Retinal pigment epithelial cell (primary cell): ENCODE results near the gene BMP2K.
A peak's percentile ranks its signal among the peaks of the same experiment; 100 is the strongest.

Experiments used
- DNase-seq: peaks from one replicate; pipeline ENCODE4 v3.0.0-alpha.2; 2010; ENCODE audit warnings: low read depth
- H3K4me3 ChIP-seq: 2 replicates; pipeline ENCODE4 v1.5.1; 2011; ENCODE audit warnings: mild to moderate bottlenecking, low read length, control low read depth, moderate library complexity
- TF ChIP-seq, protein P1 (sequence below): conservative IDR thresholded peaks from 2 replicates; pipeline ENCODE4 v1.5.1; 2011; ENCODE audit warnings: low read depth, low read length, control low read depth, inconsistent platforms

The BMP2K gene

DNA sequence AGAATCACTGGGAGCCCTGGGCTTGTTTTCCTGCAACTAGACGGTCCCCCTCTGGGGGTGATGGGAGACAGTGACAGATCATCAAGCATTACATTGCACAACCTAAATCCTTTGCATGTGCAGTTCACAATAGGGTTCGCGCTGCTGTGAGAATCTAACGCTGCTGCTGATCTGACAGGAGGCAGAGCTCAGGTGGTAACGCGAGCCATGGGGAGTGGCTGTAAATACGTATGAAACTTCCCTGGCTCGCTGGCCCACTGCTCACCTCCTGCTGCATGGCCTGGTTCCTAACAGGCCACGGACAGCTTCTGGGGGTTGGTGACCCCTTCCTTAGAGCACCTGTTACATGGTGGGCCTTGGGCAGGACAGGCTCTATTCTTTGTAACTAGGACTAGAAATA, 152.7 kb downstream of the BMP2K start:
- no peak for DNase-seq
- TF ChIP-seq, protein P1, sequence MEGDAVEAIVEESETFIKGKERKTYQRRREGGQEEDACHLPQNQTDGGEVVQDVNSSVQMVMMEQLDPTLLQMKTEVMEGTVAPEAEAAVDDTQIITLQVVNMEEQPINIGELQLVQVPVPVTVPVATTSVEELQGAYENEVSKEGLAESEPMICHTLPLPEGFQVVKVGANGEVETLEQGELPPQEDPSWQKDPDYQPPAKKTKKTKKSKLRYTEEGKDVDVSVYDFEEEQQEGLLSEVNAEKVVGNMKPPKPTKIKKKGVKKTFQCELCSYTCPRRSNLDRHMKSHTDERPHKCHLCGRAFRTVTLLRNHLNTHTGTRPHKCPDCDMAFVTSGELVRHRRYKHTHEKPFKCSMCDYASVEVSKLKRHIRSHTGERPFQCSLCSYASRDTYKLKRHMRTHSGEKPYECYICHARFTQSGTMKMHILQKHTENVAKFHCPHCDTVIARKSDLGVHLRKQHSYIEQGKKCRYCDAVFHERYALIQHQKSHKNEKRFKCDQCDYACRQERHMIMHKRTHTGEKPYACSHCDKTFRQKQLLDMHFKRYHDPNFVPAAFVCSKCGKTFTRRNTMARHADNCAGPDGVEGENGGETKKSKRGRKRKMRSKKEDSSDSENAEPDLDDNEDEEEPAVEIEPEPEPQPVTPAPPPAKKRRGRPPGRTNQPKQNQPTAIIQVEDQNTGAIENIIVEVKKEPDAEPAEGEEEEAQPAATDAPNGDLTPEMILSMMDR, result no peak
- H3K4me3 ChIP-seq, result no peak overlapping the region

DNA sequence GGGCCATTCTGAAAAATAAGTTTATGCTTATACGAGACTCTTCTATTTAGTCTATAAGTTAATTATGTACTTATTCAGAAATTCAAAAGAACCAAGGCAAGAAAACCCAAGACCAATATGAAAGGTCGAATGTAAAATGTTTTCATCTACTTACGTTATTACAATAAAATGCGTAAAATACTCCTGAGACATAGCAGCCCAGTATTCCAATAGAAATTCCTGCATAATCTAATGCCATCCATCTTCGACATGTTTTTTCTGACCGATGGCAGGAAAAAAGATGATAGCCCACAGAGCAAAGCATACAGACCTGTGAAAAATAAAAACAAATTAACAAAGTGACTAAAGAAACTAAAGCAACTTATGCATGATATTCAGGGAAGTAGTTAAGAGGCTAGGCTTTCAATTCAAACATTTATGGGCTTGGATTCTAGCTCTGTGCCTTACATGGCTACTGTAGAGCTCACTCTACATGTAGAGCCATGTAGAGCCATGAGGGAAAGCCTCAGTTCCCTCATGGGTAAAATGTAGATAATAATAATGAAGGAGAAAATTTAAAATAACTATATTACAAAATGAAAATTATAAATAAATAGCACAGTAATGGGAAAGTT, 154.0 kb downstream of the BMP2K start:
- no peak for DNase-seq
- no peak overlapping the region for H3K4me3 ChIP-seq
- TF ChIP-seq, protein P1, result no peak

DNA sequence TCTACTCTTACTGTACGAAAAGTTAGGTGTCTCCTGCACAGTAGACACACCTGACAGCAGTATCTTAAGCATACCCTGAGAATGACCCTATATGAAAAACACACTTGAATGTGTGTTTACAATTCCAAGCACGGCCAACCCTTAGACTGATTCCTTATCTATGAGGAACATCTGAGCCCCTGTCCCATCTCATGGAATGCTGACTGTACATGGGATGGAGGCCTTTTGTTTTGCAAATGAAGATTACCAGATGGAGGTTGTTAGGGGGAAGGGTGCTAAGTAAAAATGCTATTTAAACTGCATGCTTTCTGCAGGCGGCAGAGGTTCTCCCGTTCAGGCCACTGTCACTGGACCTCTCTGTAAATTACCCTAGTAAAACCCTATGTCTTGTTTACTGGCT, 160.8 kb downstream of the BMP2K start:
- no peak for DNase-seq
- H3K4me3 ChIP-seq, result no peak overlapping the region
- TF ChIP-seq, protein P1, result no peak

DNA sequence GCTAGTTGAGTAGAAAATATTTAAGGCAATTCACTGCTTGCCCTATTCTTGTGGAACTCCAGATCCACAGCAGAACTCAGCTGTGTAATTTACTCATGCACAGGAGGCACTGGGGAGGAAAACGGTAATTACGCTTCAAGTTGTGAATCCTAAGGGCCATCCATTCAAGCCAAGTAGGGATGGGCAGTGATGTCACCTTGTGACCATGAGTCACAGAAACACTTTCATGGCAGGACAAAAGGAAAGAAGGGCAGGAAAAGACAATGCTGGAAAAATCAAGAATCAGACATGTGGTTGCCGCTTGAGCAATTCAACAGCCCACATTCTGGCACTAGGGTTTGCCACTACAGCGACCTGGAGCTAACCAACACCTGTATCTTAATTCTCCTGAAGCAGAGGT, 161.7 kb downstream of the BMP2K start:
- TF ChIP-seq, protein P1, result no peak
- DNase-seq, result no peak
- no peak overlapping the region for H3K4me3 ChIP-seq

DNA sequence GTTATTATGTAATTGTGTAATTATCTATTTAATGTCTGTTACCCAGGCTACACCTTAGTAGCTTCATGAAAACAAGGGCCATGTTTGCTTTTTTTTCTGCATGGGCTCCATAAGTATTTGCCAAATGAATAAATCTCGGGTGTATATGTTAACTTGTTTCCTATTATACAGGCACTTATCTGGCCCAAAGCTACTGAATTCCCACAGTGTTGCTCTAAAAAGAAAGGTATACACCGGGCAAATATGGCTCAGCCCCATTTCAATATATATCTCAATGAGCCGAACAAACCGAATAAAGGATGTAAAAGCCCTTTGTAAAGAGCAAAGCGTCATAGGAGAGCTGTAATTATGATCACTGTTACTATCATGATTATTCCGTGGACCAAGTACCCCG, 162.3 kb downstream of the BMP2K start:
- no peak for DNase-seq
- TF ChIP-seq, protein P1, result no peak
- H3K4me3 ChIP-seq, result peak overlapping the region; percentile 83

DNA sequence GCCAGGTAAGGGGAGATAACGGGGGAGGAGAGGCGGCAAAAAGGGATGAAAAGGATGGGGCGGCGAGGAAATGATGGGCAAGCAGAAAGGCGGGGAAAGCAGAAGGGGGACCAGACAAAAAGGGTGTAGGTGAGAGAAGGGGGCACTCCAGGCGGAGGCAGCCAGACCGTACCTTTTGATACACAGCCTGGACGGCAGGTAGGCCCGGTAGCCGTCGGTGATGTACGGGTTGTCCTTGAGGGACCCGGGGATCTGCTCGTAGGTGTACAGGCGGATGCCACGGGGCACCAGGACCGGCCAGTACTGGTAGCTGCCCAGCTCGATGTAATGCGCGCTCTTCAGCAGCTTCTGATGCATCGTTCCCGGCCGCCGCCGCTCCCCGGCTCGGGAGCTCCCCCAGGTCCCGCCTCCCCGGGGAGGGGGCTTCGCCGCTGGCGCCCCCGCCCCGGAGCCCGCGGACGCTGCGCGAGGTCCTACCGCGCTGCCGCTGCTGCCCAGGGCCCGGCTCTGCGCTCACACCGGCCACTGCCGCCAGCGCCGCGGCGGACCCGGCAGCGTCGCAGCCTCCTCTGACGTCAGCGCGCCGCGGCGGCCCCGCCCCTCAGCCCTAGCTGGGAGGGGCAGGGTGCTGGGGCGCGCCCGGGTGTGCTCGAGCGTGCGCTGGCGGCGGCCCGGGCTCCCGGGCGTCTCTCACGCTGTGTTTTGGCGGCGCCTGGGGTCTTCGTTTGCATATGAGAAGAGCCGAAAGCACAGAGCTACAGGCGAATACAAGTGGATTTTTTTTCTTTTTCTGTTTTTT, 162.9 kb downstream of the BMP2K start, which contains the start of gene PAQR3:
TSS of gene PAQR3 (minus strand) at position 571 of the 799 bp plus-strand sequence. CDS start at position 357, 214 bp downstream.
- H3K4me3 ChIP-seq, result peak within 1 kb of the TSS; percentile 83
- TF ChIP-seq, protein P1, result no peak
- peak; percentile 39 for DNase-seq

DNA sequence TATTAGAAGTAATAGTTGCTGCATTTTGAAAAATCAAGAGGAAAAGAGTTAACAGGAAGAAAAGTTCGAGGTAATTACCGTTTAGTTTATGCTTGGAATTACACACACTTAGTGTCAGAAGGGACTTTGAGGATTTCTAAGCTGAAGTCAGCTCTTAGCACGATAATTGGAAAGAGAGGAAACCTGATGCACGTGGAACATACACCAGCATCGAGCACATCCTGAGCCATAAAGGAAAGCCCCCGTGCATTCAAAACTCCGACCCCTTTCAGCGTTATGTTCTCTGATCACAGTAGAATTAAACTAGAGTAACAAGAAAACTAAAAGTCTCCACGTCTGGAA, 163.5 kb downstream of the BMP2K start:
- H3K4me3 ChIP-seq, result peak overlapping the region; percentile 56
- TF ChIP-seq, protein P1, result no peak
- DNase-seq, result no peak
